B cell (primary cell): ENCODE measurements around the gene UBE2F. TPM values are rescaled to one million over a fixed set of nuclear protein-coding genes. Genes with fewer than 3 reads are reported as not detected.

ENCODE experiments used
- ATAC-seq: fragments of 200-7000 bp; cut with Tn5 transposase; one replicate; pipeline ENCODE4 v1.10.0; 2021; ENCODE audit warnings: low read depth, mild to moderate bottlenecking, moderate number of reproducible peaks, moderate library complexity
- CTCF ChIA-PET: fragments of 350-600 bp; sonication (Branson Sonifier 250); formaldehyde crosslinking; loops from one replicate; lab custom pipeline; 2021; ENCODE audit warnings: antibody characterized with exemption, inconsistent platforms; lab: Charles Lee
- POLR2A ChIA-PET: fragments of 350-600 bp; sonication (Branson Sonifier 250); formaldehyde crosslinking; loops from one replicate; lab custom pipeline; 2021; ENCODE audit warnings: antibody characterized with exemption; lab: Charles Lee
- DNase-seq: peaks from one replicate; pipeline ENCODE4 v3.0.0; 2013
- H2AFZ ChIP-seq: 2 replicates; pipeline ENCODE4 v1.6.1; 2012; ENCODE audit warnings: mild to moderate bottlenecking, low read depth, low read length; ENCODE audit not compliant: insufficient read depth, poor library complexity, severe bottlenecking
- H3K27ac ChIP-seq, 2 donors: 1 replicate in 1 of 2; 2 replicates in 1 of 2; pipeline ENCODE4 v1.5.1; 2012 to 2013; ENCODE audit warnings: low read length in 2 of 2, mild to moderate bottlenecking in 2 of 2, moderate library complexity in 1 of 2
- H3K27me3 ChIP-seq, 4 experiments: fragments of 200-600 bp in 1 of 4; sonication (generic) in 1 of 4; replicated peaks in 1 of 4; 1 replicate in 2 of 4; 2 replicates in 2 of 4; pipeline versions ENCODE4 v1.6.1 to v1.7.0; 2013 to 2016; ENCODE audit warnings: low read length in 3 of 4, mild to moderate bottlenecking in 2 of 4, mixed read lengths in 1 of 4, moderate library complexity in 1 of 4; ENCODE audit not compliant: insufficient read depth in 4 of 4, control insufficient read depth in 3 of 4; ENCODE audit errors: control extremely low read depth in 1 of 4
- H3K36me3 ChIP-seq, 2 experiments: replicated peaks in 1 of 2; 1 replicate in 1 of 2; 2 replicates in 1 of 2; pipeline versions ENCODE4 v1.6.1 to v1.7.1; 2013; ENCODE audit warnings: low read length in 1 of 2; ENCODE audit not compliant: insufficient read depth in 2 of 2, control insufficient read depth in 1 of 2; ENCODE audit errors: control extremely low read depth in 1 of 2, extremely low read depth in 1 of 2
- H3K4me1 ChIP-seq, 2 donors: fragments of 200-600 bp in 1 of 2; sonication (generic) in 1 of 2; 1 replicate in 1 of 2; 2 replicates in 1 of 2; pipeline versions ENCODE4 v1.5.1 to v1.6.1; 2013 to 2017; ENCODE audit warnings: low read length in 2 of 2; ENCODE audit not compliant: control insufficient read depth in 2 of 2, insufficient read depth in 2 of 2
- H3K4me2 ChIP-seq: replicated peaks from 2 replicates; pipeline ENCODE3; 2012; ENCODE audit warnings: mild to moderate bottlenecking, low read depth, low read length; ENCODE audit not compliant: poor library complexity, severe bottlenecking
- H3K4me3 ChIP-seq, 5 experiments: fragments of 200-600 bp in 1 of 5; sonication (generic) in 1 of 5; 1 replicate in 3 of 5; 2 replicates in 2 of 5; pipeline versions ENCODE4 v1.5.1 to v1.7.0; 2011 to 2016; ENCODE audit warnings: low read length in 4 of 5, mild to moderate bottlenecking in 4 of 5, low read depth in 2 of 5, control low read depth in 1 of 5, moderate library complexity in 1 of 5; ENCODE audit not compliant: insufficient read depth in 1 of 5; ENCODE audit errors: control extremely low read depth in 1 of 5, extremely low read depth in 1 of 5
- H3K79me2 ChIP-seq: fragments of 200-600 bp; sonication (generic); one replicate; pipeline ENCODE4 v1.6.0; 2016; ENCODE audit warnings: low read length; ENCODE audit not compliant: control insufficient read depth, insufficient read depth
- H3K9ac ChIP-seq: fragments of 200-600 bp; sonication (generic); 2 replicates; pipeline ENCODE4 v1.6.1; 2017; ENCODE audit warnings: mild to moderate bottlenecking, low read length, moderate library complexity
- H3K9me3 ChIP-seq, 3 donors: one replicate each; pipeline versions ENCODE4 v1.6.1 to v1.7.1; 2013; ENCODE audit warnings: low read length in 2 of 3; ENCODE audit not compliant: control insufficient read depth in 2 of 3, insufficient read depth in 1 of 3; ENCODE audit errors: control extremely low read depth in 1 of 3
- H4K20me1 ChIP-seq: 2 replicates; pipeline ENCODE4 v1.6.0; 2012; ENCODE audit warnings: mild to moderate bottlenecking, low read length; ENCODE audit not compliant: insufficient read depth, control insufficient read depth, poor library complexity, severe bottlenecking
- H3K27ac Mint-ChIP-seq: one replicate; pipeline ENCODE4 v1.8.0; 2021; ENCODE audit warnings: mixed read lengths
- H3K27me3 Mint-ChIP-seq: one replicate; pipeline ENCODE4 v1.8.0; 2021; ENCODE audit warnings: mixed read lengths
- H3K4me1 Mint-ChIP-seq: one replicate; pipeline ENCODE4 v1.8.0; 2021; ENCODE audit warnings: mixed read lengths
- H3K4me3 Mint-ChIP-seq: one replicate; pipeline ENCODE4 v1.8.0; 2021; ENCODE audit warnings: mixed read lengths
- H3K9me3 Mint-ChIP-seq: one replicate; pipeline ENCODE4 v1.8.0; 2022; ENCODE audit warnings: mixed read lengths; ENCODE audit not compliant: insufficient read depth
- CTCF ChIP-seq: fragments of 200-600 bp; IDR thresholded peaks from one replicate; pipeline ENCODE4 v1.8.0; 2022; ENCODE audit warnings: antibody characterized with exemption, mild to moderate bottlenecking
- EZH2 ChIP-seq: IDR thresholded peaks from 2 replicates; pipeline ENCODE4 v1.6.1; 2012; ENCODE audit warnings: borderline replicate concordance, low read depth, mild to moderate bottlenecking, moderate library complexity, low read length; ENCODE audit not compliant: insufficient read depth, poor library complexity, severe bottlenecking
- WGBS: methylation state at CpG from one replicate; pipeline ENCODE4 v1.1.5; 2013; ENCODE audit warnings: missing lambda C conversion rate; ENCODE audit not compliant: insufficient coverage; 5-methylcytosine and 5-hydroxymethylcytosine counted together
- intact Hi-C: fragments of 100-400 bp; cut with micrococcal nuclease; formaldehyde crosslinking; loops from one replicate; pipeline ENCODE4 v1.10.0; 2022
- polyA plus RNA-seq: library from polyadenylated mRNA; depleted of rRNA; stranded (reverse); fragments of >200 nt; gene quantifications from 2 replicates; pipeline ENCODE4 v1.2.3, GENCODE V29; 2012
- total RNA-seq, 2 donors: library from RNA; stranded (reverse); fragments of 120-200 nt in 1 of 2; gene quantifications; 1 replicate in 1 of 2; 2 replicates in 1 of 2; pipeline versions ENCODE4 v1.2.3 to v1.2.4, GENCODE V29; 2013 to 2022

The UBE2F gene
- total and polyA plus RNA-seq, 2 donors (not counting 1 experiment from before 2014, with no cell fraction given) = 22.5 to 57.6 TPM

GRCh38 chr2:238019962-238020361, 53.1 kb downstream of the UBE2F start:
- CTCF ChIA-PET = no interaction called here

GRCh38 chr2:238020816-238021215, 54.0 kb downstream of the UBE2F start:
- H2AFZ ChIP-seq = no peak overlapping the region
- CTCF ChIA-PET = no interaction called here
- H4K20me1 ChIP-seq = no peaks in the 10 kb centered on the region
- H3K4me2 ChIP-seq = no peak overlapping the region
- no peaks in the 10 kb centered on the region for H3K9me3 Mint-ChIP-seq
- no peak overlapping the region for H3K4me3 Mint-ChIP-seq
- DNase-seq (no peak), ATAC-seq (no peak)
- H3K27ac ChIP-seq = no peak overlapping the region
- peaks cover 6% of the 10 kb centered on the region for H3K4me1 Mint-ChIP-seq
- H3K4me3 ChIP-seq = no peak overlapping the region
- no peak overlapping the region for H3K9ac ChIP-seq
- TF ChIP-seq CTCF (no peak), EZH2 (no peak)
- POLR2A ChIA-PET = no interaction called here
- peaks cover 0 to 5% of the 10 kb centered on the region in 2 donors for H3K4me1 ChIP-seq
- no peaks in the 10 kb centered on the region for H3K79me2 ChIP-seq
- H3K9me3 ChIP-seq = no peaks in the 10 kb centered on the region
- intact Hi-C loops = no loop called here
- no peaks in the 10 kb centered on the region for H3K27me3 ChIP-seq
- 99% methylated on average over 9 of the region's 9 CpGs for WGBS
- no peaks in the 10 kb centered on the region for H3K27me3 Mint-ChIP-seq
- H3K36me3 ChIP-seq = peaks cover 0 to 21% of the 10 kb centered on the region in 2 experiments
- no peak overlapping the region for H3K27ac Mint-ChIP-seq

More at GRCh38 chr2:238019962-238020361, 53.1 kb downstream of the UBE2F start:
- no peak for TF ChIP-seq CTCF
- no peak for TF ChIP-seq EZH2
- POLR2A ChIA-PET = no interaction called here
- intact Hi-C loops = loop anchor here (5.0 kb wide), 2 partner anchors 53 to 163 kb away; partner anchors contain the start of genes RAMP1 and UBE2F
- no peaks in the 10 kb centered on the region for H3K9me3 Mint-ChIP-seq
- Histone ChIP-seq H3K9me3 (no peaks in the 10 kb centered on the region), H3K4me3 (no peak overlapping the region), H4K20me1 (no peaks in the 10 kb centered on the region), H3K4me2 (no peak overlapping the region), H3K27ac (no peak overlapping the region), H3K79me2 (no peaks in the 10 kb centered on the region), H3K36me3 (peaks cover 0 to 20% of the 10 kb centered on the region in 2 experiments), H3K9ac (no peak overlapping the region), H3K27me3 (no peaks in the 10 kb centered on the region), H2AFZ (no peak overlapping the region), H3K4me1 (peaks cover 0 to 5% of the 10 kb centered on the region in 2 donors)
- H3K27me3 Mint-ChIP-seq = no peaks in the 10 kb centered on the region
- no peak overlapping the region for H3K27ac Mint-ChIP-seq
- ATAC-seq (no peak), DNase-seq (no peak)
- H3K4me3 Mint-ChIP-seq = no peak overlapping the region
- 100% methylated on average over 1 of the region's 2 CpGs for WGBS
- H3K4me1 Mint-ChIP-seq = peaks cover 6% of the 10 kb centered on the region
